Activated T-cell treated with anti-CD3 and anti-CD28 coated beads, Interleukin-2, amount 50 U/mL, for 1 hour (primary cell): ENCODE data around the gene ARID1B.

Experiments used
- DNase-seq: peaks from one replicate; pipeline ENCODE4 v3.0.0-alpha.2; 2020

The ARID1B gene

GRCh38 chr6:156857573-156857972 is 80.4 kb downstream of the ARID1B start:
- no peak for DNase-seq

- no peak for DNase-seq
Measured at GRCh38 chr6:156859686-156860085, 82.5 kb downstream of the ARID1B start.

GRCh38 chr6:156862711-156863110 is 85.5 kb downstream of the ARID1B start:
- DNase-seq: no peak

- no peak for DNase-seq
Measured at GRCh38 chr6:156863504-156863903, 86.3 kb downstream of the ARID1B start.

GRCh38 chr6:156864557-156864956 is 87.4 kb downstream of the ARID1B start:
- DNase-seq: no peak

GRCh38 chr6:156865019-156865629 is 87.9 kb downstream of the ARID1B start:
- no peak for DNase-seq

GRCh38 chr6:156866220-156867015 is 89.2 kb downstream of the ARID1B start:
- peak; percentile 31 for DNase-seq

- DNase-seq: no peak
Measured at GRCh38 chr6:156867121-156867520, 89.9 kb downstream of the ARID1B start.

- DNase-seq: no peak
Measured at GRCh38 chr6:156868385-156868784, 91.2 kb downstream of the ARID1B start.

- no peak for DNase-seq
Measured at GRCh38 chr6:156869980-156870398, 92.8 kb downstream of the ARID1B start.

- no peak for DNase-seq
Measured at GRCh38 chr6:156870924-156871539, 93.9 kb downstream of the ARID1B start.

GRCh38 chr6:156872903-156873302 is 95.7 kb downstream of the ARID1B start:
- DNase-seq: no peak

GRCh38 chr6:156873654-156874380 is 96.6 kb downstream of the ARID1B start:
- DNase-seq: no peak

- DNase-seq: no peak
Measured at GRCh38 chr6:156875062-156875461, 97.9 kb downstream of the ARID1B start.

- no peak for DNase-seq
Measured at GRCh38 chr6:156876302-156876701, 99.1 kb downstream of the ARID1B start.

- no peak for DNase-seq
Measured at GRCh38 chr6:156877126-156877863, 100.1 kb downstream of the ARID1B start.

- no peak for DNase-seq
Measured at GRCh38 chr6:156878681-156879080, 101.5 kb downstream of the ARID1B start.

GRCh38 chr6:156879186-156879585 is 102.0 kb downstream of the ARID1B start:
- no peak for DNase-seq

- no peak for DNase-seq
Measured at GRCh38 chr6:156879591-156879990, 102.4 kb downstream of the ARID1B start.

GRCh38 chr6:156880913-156881312 is 103.7 kb downstream of the ARID1B start:
- DNase-seq: no peak

GRCh38 chr6:156881687-156882629 is 104.8 kb downstream of the ARID1B start:
- no peak for DNase-seq
